Measurements from ENCODE around the gene RAB9B.

The RAB9B gene

DNA sequence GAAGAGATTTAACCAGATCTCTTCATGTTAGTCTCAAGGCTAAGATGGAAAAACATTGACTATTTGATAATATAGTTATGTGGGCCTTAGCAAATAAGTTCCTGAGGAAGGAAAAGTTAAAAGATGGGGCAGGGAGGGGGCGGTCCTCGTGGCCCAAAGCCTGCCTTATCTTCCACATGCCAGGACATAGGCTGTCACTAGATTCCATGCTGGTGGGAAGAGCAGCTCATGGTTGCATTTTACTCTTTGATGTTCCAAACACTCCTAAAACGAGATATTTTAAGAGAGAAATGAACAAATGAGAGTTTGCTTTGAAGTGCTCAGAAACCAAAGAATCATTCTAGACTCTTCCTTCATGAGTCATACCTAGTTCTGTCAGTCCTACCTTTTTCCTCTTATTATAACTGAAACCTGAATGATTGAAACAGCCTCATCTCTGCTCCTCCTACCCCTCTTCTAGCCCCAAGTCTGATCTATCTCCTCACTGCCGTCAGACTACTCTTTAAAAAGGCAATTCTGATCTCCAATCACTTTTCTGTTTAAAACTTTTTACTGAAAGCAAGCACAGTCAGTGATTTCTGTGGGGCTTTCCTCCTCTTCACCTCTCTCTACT is 25.1 kb downstream of the RAB9B start:
- no peak for DNase-seq

DNA sequence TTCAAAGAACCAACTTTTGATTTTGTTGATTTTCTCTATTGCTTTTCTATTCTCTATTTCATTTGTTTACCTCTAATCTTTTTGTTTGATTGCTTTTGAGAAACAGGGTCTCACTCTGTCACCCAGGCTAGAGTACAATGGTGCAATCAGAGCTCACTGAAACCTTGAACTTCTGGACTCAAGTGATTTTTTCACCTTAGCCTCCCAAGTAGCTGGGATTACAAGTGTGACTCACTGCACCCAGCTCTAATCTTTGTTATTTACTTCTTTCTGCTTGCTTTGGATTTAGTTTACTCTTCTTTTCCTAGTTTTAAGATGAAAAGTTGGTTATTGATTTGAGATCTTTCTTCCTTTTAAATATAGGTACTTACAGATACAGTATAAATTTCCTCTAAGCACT is 26.2 kb downstream of the RAB9B start:
- no peak for DNase-seq

DNA sequence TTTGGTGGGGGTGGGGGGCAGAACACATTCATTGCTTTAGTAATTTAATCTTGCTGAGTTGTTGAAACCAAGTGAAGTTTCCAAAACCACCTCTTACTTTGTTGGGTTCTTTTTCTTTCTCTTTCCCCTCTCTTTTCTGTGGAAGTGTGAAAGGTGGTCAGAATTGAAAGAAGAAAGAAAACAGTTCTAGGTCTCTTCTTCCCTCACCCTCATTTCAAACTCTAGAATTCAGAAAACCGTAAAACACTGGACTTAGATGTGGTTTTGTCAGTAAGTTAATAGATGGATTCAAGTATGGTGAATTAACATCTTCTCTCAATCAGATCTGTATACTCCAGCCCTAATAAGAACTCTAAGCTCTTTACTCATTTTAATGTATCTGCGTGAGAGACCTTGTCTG is 31.7 kb downstream of the RAB9B start:
- no peak for DNase-seq

DNA sequence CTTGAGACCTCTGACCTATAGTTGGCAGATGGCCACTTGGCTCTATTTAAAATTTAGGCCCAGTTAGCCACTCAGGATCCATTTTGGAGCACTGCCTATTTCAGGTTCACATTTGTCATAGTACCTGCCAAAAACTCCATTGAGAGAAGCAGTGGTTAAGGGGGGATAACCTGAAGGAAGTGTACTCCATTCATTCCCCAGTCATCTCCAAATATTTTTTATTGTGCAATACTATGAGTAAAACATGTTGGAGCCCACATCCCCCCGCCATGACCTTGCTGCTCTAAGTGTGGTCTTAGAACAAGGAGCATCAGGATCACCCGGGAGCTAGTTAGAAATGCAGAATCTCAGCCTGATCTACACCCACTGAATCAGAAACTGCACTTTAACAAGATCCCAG is 34.4 kb downstream of the RAB9B start:
- DNase-seq, result no peak

DNA sequence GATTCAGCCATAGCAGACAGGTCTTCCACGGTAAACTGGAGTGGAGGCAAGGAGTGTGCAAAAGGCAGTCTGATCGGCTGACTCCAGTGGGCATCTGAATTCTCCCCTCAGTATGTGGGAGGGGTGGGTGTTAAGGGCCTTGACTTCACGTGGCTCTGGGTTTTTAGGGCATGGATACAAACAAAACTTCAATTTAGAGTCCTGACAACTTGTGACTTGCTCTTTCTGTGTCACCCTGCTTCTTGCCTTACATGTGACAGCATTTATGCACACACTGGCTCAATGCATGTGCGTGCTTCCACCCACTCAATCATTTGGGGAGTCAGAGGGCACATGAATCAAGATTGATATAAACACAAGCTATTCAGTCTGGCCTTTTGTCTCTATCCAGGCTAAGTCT is 37.9 kb downstream of the RAB9B start:
- no peak for DNase-seq

DNA sequence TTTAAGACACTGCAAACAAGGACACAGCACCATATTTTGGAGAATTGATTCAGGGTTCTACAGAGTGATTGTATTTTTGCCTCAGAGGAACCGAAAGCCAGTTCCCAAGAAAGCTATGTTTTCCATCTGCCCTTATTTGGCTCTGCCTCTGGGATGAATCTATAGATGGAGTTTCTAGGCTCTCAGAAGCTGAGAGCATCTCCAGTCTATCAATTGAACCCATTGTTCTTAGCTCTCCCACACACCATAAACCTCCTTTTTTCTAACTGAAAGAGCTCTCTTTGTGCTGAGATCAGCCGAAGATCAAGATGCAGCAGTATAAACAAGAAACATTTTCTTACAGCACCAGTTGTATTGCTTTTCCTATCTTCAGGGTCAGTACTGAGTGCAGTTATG is 38.5 kb downstream of the RAB9B start:
- no peak for DNase-seq

DNA sequence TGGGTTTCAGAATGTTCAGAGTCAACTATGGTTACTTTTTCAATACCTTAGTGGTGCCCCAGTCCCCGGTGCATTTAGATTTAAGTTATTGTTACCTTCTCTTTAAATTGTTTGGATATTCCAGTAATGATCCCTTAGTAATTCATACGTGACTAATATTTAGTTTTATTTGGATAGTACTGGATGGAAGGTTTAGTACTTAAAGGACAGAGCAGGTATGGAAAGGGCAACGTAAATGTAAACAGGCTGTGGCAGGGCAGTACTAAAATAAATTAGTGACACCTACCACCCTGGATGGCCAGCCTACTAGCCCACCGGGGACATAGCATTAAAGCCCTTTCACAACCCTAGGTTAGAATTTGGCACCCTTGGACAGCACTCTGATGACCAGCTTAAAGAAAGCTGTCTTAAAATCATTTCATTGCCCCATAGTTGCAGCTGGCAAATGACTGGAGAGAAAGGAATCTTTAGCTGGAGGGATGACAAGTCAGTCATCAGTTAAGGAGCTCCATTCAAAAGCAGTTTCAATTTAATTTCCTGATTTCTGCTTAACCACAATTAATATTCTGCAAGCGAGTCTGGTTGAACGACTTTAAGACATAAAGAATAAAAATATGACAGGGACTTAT is 39.0 kb downstream of the RAB9B start:
- DNase-seq, result no peak

DNA sequence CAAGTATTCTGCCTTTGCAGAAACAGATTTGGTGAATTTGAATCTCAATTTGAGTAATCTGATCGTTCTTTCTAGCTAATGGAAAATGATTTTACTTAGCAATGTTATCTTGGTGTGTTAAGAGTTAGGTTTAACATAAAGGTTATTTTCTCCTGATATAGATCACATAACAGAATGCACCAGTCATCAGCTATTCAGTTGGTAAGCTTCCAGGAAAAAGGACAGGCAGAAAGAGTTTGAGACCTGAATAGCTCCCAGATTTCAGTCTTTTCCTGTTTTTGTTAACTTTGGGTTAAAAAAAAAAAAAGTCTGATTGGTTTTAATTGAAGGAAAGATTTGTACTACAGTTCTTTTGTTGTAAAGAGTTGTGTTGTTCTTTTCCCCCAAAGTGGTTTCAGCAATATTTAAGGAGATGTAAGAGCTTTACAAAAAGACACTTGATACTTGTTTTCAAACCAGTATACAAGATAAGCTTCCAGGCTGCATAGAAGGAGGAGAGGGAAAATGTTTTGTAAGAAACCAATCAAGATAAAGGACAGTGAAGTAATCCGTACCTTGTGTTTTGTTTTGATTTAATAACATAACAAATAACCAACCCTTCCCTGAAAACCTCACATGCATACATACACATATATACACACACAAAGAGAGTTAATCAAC is 40.1 kb downstream of the RAB9B start:
- no peak for DNase-seq

DNA sequence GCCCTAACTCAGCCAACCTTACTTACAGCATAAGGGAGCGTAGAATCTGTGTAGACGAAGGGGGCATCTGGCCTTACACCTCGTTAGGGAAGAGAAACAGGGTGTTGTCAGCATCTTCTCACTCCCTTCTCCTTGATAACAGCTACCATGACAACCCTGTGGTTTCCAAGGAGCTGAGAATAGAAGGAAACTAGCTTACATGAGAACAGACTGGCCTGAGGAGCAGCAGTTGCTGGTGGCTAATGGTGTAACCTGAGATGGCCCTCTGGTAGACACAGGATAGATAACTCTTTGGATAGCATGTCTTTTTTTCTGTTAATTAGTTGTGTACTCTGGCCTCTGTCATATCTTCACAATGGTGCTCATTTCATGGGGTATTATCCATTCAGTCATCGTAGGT is 40.8 kb downstream of the RAB9B start:
- DNase-seq, result no peak

DNA sequence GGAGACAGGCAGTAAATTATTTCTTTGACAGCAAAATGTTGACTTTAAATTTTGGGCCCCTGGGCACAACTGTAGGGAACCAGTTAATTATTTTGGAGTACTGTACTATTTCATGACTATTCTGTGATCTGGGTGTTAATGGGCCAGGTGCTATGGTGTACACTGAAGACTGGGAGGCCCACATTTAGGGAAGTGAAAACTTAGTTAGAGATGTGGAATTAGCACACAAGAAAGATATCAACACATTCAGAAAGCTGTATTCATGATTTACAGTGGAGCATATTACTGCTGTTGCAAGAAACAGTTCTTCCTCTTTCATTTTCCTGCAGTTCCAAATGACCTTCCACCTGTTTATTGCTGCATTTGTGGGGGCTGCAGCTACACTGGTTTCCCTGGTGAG is 43.1 kb downstream of the RAB9B start:
- DNase-seq, result no peak

DNA sequence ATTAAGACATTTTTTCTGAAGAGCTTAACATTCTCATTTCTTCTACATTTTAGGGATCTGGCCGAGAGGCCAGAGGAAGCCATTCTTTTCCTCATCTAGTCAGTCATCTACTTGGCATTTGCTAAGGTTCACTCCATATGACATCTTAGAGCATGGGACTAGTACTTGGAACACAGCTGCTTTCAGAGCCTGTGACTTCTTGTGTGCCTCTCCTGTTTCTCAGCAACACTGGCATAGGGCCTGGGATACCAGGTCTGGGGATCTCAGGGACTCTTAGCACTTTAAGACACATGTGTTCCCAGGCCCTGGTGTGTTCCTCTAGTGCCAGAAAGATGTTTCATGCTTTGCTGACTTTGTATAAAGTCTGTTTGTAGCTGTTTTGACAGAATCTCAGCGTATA is 48.1 kb downstream of the RAB9B start:
- no peak for DNase-seq

DNA sequence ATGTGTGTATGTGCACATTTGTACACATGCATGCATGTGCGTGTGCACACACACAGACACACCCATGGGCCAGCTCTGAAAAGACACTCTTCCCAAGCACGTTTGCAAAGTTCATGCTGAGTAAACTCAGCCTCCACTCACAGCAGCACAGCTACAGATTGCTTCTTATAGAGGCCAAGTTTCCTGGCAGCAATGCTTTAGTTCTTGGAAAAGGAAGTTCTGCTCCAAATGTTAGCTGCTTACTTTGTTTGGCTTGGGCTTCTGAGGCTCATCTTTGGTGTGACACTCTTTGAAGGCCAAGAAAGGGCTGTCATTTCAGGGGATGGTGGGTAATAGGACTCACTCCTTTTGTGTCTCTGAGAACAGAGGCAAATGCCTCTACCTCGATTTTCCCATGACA is 48.9 kb downstream of the RAB9B start:
- no peak for DNase-seq

DNA sequence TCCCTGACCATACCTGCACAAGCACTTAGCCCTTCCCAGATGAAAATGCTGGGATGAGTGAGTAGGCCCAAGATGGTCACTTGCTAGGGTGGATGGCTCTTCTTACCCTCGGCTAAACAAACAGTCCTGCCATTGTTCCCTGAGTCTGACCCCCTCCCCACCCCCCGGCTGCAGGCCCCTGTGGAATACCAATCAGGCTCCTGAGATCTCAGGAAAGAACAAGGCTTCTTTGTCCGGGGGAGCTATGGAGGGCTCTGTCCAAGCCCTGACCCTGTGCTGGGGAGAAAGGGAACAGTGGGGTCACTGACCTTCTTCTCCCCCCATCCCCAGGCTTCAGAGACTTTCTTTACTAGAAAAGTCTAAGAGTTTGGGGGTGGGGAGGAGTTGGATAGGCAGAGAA is 49.4 kb downstream of the RAB9B start:
- DNase-seq, result no peak

DNA sequence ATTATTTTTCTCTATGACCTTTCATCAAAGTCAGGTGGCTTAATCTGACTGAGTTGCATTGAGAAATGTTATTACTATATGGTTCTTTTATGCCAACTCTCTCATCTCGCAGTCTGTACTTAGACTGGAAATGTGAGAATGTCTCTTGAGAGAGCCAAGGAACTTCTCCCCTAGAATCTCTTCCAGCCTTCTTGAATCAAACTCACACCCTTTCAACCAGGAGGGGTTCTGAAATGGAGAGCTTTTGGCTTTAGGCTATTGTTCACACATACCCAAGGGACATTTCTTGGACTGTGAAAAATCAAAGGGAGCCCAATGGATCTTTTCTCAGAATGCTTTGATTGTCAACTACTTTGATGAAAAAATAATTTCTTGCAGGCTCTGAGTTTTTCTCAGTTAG is 50.4 kb downstream of the RAB9B start:
- DNase-seq, result no peak

DNA sequence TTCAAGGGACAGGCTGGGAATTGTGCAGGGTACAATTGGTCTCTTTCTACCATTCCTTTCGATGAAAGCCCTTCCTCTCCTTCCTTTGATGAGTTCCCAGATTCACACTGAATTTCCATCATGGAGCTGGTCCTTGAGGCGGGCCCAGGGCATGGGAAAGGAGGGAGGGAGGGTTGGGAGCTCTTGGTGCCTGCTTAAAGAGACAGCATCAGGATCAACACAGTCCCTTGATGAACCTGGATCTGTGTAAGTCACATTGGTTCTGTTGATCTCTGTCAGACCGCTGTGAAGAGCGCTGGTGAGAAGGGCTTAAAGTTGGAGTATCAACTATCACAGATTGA is 51.0 kb downstream of the RAB9B start:
- no peak for DNase-seq

DNA sequence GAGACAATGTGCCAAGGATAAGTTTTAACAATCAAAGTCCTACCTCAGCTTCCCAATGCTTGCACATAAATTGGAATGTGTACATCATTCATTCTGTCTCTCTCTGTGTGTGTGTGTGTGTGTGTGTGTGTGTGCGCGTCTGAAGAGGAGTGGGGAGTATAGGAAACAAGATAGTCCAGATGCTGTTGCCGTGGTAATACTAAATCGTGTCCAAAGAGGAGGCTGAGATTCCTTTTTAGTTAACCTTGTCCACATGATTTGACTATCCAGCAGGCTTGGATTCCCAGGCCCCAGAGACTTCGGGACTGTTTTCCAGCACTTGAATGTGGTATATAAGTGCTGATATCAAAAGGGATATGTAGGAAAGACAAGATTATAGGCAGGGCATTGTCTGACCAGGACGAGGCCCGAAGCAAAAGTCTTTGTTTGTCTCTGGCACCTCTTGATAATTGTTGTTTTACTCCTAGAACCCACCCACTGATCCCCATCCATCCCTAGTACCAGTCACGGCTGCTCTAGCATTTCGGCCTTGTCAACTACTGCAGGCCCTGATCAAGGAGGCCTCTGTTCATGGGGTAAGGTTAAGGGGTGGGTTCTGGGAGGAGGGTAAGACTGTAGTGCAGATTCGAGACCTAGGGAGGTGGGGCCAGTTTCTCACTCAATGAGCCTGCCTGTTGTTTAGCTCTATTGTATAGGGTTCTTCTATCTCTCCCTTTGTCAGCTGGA is 51.6 kb downstream of the RAB9B start:
- no peak for DNase-seq

DNA sequence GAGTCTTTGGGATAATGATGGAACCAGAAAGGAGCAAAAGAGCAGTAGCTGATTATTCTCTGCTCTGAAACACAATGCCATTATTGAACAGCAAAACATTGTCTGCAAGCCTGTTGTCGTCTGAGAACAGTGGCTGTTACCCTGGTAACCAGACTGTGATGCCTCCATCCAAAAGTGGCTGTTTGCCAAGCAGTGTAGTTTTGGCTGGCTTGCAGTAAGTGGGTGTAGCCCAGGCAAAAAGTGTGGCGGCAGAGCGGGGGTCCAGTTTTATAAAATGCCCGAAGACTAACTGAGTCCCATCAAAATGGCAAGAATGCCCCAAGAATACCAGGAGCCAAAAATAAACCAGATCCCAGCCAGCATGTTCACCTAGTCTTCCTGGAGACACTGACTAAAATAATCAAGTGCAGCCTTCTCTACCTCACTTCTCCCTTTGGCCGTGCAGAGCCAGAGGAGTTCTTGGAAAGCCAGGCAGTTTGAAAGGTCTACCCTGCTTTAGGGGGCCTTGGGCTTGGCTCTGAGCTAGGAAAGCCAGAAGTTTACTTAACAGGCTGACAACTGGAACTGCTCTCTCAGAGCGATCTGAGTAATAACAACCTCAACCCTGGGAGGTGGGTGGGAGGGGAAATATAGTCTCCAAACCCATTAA is 52.8 kb downstream of the RAB9B start:
- no peak for DNase-seq

DNA sequence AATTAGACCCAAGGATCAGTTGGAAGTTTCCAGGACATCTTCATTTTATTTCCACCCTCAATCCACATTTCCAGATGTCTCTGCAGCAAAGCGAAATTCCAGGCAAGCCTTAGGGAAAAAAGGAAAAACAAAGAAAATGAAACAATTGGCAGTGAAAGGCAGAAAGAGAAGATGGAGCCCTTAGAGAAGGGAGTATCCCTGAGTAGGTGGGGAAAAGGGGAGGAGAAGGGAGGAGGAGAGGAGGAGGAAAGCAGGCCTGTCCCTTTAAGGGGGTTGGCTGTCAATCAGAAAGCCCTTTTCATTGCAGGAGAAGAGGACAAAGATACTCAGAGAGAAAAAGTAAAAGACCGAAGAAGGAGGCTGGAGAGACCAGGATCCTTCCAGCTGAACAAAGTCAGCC is 55.5 kb downstream of the RAB9B start, which contains the start of gene PLP1:
Gene PLP1 (plus strand): TSS at position 295 of the 400 bp plus-strand sequence. CDS start 156 bp downstream, outside the sequence.
- DNase-seq, result no peak

DNA sequence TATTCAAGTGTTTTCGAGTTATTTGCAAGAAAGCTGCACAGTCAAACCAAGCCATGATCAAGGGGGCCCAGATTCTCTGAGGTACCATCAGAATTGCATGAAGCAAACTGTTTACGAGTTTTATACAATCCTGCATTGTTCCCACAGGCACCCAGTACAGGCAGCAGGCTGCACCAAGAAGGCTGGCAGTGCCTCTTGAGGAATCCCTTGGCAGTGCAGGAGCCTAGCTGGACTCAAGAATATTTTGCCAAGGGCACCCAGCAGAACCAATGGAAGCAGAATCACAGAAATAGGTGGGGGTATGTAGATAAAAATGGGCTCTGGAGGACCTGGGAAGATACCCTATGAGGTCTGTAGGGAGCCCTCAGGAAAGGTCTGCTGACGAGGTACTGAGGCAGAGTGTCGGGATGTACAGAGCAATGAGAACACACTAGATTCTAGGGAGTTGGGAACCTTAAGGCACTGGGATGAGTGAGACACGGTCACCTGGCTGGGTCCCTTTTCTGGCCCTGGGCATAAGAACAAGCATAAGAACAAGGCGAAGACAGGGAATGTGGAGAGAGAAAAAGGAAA is 57.9 kb downstream of the RAB9B start:
- no peak for DNase-seq

DNA sequence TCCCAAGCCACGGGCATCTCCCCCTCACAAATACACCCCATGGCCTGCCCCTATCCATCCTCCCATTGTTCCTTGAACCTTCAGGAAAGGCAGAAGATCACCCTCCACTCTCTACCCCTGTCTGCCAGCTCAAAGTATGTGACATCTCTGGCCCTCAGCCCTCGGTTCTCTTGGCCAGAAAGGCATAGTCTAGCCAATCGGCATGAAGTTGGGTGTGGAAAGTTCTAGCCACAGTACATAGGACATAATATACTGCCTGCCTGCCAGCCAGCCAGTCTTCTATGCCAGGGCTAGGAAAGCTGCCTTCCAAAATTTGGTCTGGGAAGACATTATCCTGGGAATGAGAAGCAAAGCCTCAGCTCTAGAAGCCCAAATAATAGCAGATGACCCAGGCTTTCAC is 58.6 kb downstream of the RAB9B start:
- DNase-seq, result no peak

All from NCI-H2171 (cell line).